Upper lobe of right lung (tissue), 1 donor: ENCODE results near the gene RAET1E. TPM values are rescaled to one million over a fixed set of nuclear protein-coding genes. Genes with fewer than 3 reads are reported as not detected.
"Not testable (repeated sequence)": the region's sequence is repeated elsewhere in the genome, so short reads cannot be mapped to it uniquely, and the experiment has no call there.

Experiments
- ATAC-seq: fragments of 200-7000 bp; cut with Tn5 transposase; one replicate; pipeline ENCODE4 v1.9.1; 2020; ENCODE audit warnings: mild to moderate bottlenecking, moderate library complexity
- DNase-seq: peaks from one replicate; pipeline ENCODE4 v3.0.0-alpha.2; 2020
- H3K27ac ChIP-seq: fragments of 200-600 bp; one replicate; pipeline ENCODE4 v1.8.0; 2022
- H3K27me3 ChIP-seq: fragments of 200-600 bp; one replicate; pipeline ENCODE4 v1.8.0; 2022; ENCODE audit warnings: mild to moderate bottlenecking
- H3K36me3 ChIP-seq: fragments of 200-600 bp; one replicate; pipeline ENCODE4 v1.8.0; 2022
- H3K4me1 ChIP-seq: fragments of 200-600 bp; one replicate; pipeline ENCODE4 v1.8.0; 2022
- H3K4me3 ChIP-seq: fragments of 200-600 bp; one replicate; pipeline ENCODE4 v1.8.0; 2022; ENCODE audit warnings: mild to moderate bottlenecking
- H3K9me3 ChIP-seq: fragments of 200-600 bp; one replicate; pipeline ENCODE4 v1.8.0; 2022
- CTCF ChIP-seq: fragments of 200-600 bp; IDR thresholded peaks from one replicate; pipeline ENCODE4 v1.8.0; 2022; ENCODE audit warnings: antibody characterized with exemption
- intact Hi-C: fragments of 100-400 bp; cut with DNase I; formaldehyde crosslinking; loops from one replicate; pipeline ENCODE4 v1.11.0; 2022
- total RNA-seq: library from RNA; stranded (reverse); fragmentation: NEBNext Ultra II Directional; extraction: Animal tissue kit (Norgen Biotek cat#: 25700); gene quantifications from one replicate; pipeline ENCODE4 v1.2.1, GENCODE V29; 2021
- donor health status: DM: no; HTN: yes; CAD: no; lungs with severe emphysema.

RAET1E gene
- total RNA-seq, 1 donor from 2014 or later, result 0.96 TPM

- ATAC-seq (no peak), DNase-seq (no peak)
- intact Hi-C loops, result no loop called here
- H3K27me3 ChIP-seq, result peaks cover 87% of the 10 kb centered on the region
- H3K4me3 ChIP-seq, result no peak overlapping the region
- H3K4me1 ChIP-seq, result no peaks in the 10 kb centered on the region
- no peaks in the 10 kb centered on the region for H3K9me3 ChIP-seq
- no peak overlapping the region for H3K27ac ChIP-seq
- TF ChIP-seq CTCF, result no peak
- no peaks in the 10 kb centered on the region for H3K36me3 ChIP-seq
These were observed 35.1 kb upstream of the RAET1E start for GRCh38 chr6:149933036-149933435.

- H3K27me3 ChIP-seq, result peaks cover 73% of the 10 kb centered on the region
- H3K9me3 ChIP-seq, result no peaks in the 10 kb centered on the region
- no peak overlapping the region for H3K4me3 ChIP-seq
- H3K27ac ChIP-seq, result no peak overlapping the region
- intact Hi-C loops, result no loop called here
- no peaks in the 10 kb centered on the region for H3K36me3 ChIP-seq
- no peaks in the 10 kb centered on the region for H3K4me1 ChIP-seq
- ATAC-seq, result no peak
- no peak for DNase-seq
- no peak for TF ChIP-seq CTCF
These were observed 33.6 kb upstream of the RAET1E start for GRCh38 chr6:149931501-149931900.

- ATAC-seq, result no peak
- Histone ChIP-seq H3K9me3 (no peaks in the 10 kb centered on the region), H3K27ac (no peak overlapping the region), H3K36me3 (no peaks in the 10 kb centered on the region), H3K27me3 (peaks cover 52% of the 10 kb centered on the region), H3K4me1 (peaks cover 9% of the 10 kb centered on the region), H3K4me3 (no peak overlapping the region)
- DNase-seq, result no peak
- intact Hi-C loops, result loop anchor here (5.0 kb wide), 1 partner anchor 87 kb away; no protein-coding TSS in a partner anchor
- TF ChIP-seq CTCF, result peak; percentile 30
These were observed 31.5 kb upstream of the RAET1E start for GRCh38 chr6:149929422-149929821.

- not testable (repeated sequence) for H3K4me3 ChIP-seq
- intact Hi-C loops, result loop anchor here (5.0 kb wide), 1 partner anchor 85 kb away; no protein-coding TSS in a partner anchor
These were observed 29.1 kb upstream of the RAET1E start for GRCh38 chr6:149927025-149927424.

DNA sequence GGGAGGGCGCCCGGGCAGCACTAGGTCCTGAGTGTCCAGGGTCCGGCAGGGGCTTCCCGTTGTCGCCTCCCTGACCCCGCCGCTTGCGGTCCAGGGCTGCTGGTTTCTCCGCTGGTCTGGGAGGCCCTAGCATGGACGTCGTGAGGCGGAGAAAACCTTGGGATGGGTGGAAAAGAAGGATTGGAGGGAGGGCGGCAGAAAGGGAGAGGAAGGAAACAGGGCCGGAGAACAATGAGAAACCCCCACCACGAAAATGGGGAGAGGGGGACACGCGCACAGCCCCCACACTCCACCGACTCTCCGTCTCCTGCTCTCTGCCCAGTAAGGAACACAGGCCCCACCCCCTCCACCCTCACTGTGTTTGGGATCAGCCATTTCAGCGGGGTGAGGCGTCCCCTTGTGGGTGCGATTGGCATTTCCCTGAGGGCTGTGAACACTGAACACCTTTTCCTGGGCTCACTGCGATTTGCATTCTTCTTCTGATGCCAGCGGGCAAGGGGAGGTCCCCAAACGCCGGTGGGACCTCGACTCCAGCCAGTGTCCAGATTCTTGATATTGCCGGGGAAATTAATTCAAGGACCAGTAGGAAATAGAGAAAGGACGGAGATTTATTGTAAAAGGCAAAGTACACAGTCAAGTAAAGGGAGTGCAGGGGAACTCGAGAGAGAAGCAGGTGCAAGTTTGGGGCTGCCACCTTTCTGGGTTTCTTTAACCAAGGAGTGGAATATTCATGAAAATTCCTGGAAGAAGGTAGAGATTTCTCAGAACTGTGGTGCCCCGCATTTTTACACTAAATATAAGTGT lies 28.3 kb upstream of the RAET1E start:
- peak overlapping the region; percentile 51 for H3K27ac ChIP-seq
- ATAC-seq, result peak; percentile 94
- intact Hi-C loops, result loop anchor here (5.0 kb wide), 1 partner anchor 84 kb away; no protein-coding TSS in a partner anchor

More at GRCh38 chr6:149927025-149927424, 29.1 kb upstream of the RAET1E start:
- Histone ChIP-seq H3K27me3 (peaks cover 30% of the 10 kb centered on the region), H3K4me1 (peaks cover 16% of the 10 kb centered on the region)
- H3K36me3 ChIP-seq, H3K9me3 ChIP-seq, ATAC-seq, H3K27ac ChIP-seq: not testable (repeated sequence)
- peak; percentile 16 for DNase-seq

More for the DNA sequence above, 28.3 kb upstream of the RAET1E start:
- peak overlapping the region; percentile 58 for H3K4me3 ChIP-seq
- H3K9me3 ChIP-seq, result no peaks in the 10 kb centered on the region
- no peaks in the 10 kb centered on the region for H3K36me3 ChIP-seq
- DNase-seq, result peak; percentile 93
- H3K4me1 ChIP-seq, result peaks cover 16% of the 10 kb centered on the region
- peak; percentile 85 for TF ChIP-seq CTCF
- H3K27me3 ChIP-seq, result peaks cover 22% of the 10 kb centered on the region
